ENCODE data around the gene NEU2.
A peak's percentile ranks its signal among the peaks of the same experiment; 100 is the strongest.
"Not testable (repeated sequence)": the region's sequence is repeated elsewhere in the genome, so short reads cannot be mapped to it uniquely, and the experiment has no call there.

The NEU2 gene

DNA sequence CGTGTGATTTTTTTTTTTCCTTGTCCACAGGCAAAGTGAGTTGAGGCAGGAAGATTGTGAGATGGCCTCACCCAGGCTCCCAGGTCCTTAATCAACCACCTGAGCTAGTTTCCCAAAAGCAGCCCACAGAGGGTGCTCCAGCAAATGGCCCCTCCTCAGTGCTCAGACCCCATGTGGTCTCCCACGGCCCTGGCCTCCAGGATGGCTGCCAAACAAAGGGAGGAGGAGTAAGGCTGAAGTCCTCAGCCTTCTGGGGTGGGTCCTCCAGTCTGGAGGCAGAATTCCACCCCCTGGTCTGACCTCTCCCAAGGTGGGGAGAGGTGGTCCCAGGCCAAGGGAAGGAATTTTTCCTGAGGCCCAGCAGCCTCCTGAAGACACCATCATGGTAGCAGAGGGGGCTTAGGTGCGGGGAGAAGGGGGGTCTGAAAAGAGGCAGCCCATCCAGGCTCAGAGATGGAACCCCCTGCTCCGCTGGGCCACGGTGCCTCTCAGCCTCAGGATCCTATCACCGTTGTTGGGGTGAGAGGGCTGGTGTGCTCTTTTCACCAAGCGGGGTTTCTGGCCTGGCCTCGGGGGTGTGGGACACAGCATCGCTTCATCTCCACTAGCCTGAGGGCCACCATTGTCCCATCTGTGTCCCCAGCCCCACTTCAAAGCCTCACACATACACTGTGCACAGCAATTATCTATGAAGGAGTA, 21.8 kb upstream of the NEU2 start:
- DNase-seq = no peak

DNA sequence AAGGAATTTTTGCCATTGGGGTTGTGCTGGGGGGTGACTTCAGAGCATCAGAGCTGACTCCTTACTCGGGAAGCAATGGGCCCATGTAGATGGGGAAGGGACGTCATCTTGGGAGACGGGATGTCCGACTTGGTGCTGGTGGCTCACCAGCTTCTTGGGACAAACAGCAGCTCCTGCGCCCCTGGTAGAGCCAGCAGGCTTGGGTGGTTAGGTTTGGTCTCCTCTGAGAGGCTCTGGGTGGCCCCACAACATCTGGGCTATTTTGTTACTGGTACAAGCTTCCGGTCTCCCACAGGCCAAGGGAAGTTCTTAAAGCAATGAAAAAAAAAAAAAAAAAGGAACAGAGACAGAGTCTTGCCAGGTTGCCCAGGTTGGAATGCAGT, 21.2 kb upstream of the NEU2 start:
- DNase-seq = peak in 1 of 2 experiments; percentile 7

DNA sequence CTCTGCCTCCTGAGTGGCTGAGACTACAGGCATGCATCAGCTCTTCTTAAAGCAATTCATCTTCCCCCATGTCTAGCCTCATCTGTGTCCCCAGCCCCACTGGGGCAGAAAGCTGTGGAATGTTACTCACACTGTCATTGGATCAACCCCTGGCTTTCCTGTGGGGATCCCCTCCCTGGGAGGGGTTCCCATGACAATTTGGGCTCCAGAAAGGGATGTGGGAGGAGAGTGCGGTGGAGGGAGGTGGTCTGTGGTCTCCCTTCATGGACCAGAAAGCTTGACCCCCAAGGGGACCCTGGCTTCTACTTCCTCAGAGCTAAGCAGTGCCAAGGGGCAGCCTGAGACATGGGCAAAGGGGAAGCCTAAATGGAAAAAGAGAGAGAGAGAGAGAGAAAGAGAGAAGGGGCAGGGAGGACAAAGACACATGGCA, 20.8 kb upstream of the NEU2 start:
- peak in 1 of 2 experiments; percentile 3 for DNase-seq

DNA sequence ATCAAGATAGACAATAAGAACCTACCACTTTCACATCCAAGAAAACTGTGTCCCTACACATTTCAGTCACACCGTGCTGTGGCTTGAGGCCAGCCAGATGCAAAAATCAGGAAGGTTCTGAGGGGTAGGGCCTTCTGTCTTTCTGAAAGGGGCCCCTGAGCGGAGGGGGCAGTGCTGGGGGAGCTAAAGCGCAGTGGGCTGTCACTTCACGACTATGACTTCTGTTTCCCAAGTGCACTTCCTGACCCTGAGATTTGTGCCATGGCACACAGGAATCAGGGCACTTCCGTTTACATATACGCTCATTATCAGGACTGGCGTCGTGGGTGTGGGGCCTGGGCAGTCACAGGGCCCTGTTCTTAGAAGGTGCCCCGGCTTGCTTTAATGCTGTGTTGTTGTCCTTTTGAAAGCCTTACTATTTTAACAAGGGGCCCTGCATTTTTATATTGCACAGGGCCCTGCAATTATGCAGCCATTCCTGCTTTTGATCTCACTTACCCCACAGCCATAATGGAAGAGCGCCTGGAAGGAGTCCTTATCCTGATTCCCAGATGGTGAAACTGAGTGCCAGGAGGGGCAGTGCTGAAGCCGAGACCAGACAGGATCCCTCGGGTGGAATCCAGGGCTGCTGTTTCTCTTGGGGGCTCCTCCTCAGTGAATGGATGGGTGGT, 20.0 kb upstream of the NEU2 start:
- peak in 1 of 2 experiments; percentile 6 for DNase-seq

DNA sequence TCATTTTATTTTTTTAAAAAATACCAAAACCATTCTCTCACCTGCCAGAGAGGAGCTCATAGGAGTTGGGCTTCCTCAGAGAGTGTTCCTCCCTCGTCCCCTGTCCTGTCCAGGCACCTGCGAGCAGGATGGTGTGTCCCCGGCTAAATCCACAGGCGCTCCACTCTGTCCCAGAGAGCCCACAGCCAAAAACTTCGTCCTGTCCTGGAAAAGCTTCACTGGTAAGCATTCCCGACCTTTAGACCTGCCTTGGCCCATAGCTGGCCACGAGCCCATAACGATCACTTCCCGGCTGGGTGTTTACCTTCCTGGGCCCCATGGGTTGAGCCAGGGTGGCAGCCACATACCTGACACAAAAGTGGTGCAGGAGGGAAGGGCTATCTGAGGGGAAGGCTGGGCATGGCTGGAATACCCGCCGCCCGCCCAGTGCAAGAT, 19.4 kb upstream of the NEU2 start, which contains the start of gene NGEF:
Gene NGEF (minus strand): TSS at position 230 of the 435 bp plus-strand sequence. CDS start 38,366 bp downstream, outside the sequence.
- peak in 1 of 2 experiments; percentile 10 for DNase-seq

DNA sequence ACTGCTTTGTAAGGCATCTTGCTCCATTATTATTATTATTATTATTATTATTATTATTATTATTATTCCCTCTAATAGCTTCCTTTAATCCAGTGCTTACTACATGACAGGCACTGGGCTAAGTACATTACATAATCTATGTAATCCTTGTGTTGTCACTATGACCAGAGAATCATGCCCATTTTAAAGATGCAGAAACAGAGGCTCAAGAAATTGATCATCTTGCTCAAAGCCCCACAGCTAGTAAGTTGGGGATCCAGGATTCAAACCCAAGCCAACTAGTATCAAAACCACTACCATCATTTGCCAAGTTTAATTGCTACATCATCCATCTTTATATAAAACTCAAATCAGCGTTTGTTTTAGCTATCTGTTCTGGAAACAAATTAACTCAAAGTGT, 18.8 kb upstream of the NEU2 start:
- DNase-seq = no peak

DNA sequence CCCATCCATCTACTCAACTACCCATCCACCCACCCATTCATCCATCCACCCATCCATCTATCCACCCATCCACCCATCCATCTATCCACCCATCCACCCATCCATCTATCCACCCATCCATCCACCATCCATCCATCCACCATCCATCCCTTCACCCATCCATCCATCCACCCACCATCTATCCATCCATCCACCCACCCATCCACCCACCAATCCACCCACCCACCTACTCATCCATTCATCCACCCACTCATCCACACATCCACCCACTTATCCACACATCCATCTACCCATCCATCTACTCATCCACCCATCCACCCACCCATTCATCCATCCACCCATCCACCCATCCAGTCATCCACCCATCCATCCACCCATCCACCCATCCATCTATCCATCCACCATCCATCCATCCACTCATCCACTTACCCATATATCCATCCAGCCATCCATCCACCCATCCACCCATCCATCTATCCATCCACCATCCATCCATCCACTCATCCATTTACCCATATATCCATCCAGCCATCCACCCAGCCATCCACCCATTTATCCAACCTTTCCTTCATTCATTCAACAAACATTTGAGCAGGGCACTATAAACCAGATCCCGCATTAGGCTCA, 17.3 kb upstream of the NEU2 start:
- DNase-seq = no peak

DNA sequence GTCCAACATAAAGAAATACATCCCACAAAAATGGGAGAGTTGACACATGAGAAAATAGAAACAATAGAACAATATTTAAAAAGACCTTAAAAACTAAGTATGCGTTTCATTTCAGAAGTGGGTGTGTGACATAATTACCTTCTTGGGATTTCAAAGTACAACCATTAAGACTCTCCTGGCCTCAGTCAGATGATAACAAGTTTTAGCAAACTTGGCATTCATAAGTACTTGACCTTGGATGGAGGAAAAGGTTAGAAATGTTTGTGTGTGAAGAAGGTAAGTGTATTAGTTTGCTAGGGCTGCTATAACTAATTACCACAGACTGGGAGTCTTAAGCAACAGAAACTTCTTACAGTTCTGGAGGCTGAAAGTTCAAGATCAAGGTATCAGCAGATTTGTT, 14.5 kb upstream of the NEU2 start:
- DNase-seq = no peak

DNA sequence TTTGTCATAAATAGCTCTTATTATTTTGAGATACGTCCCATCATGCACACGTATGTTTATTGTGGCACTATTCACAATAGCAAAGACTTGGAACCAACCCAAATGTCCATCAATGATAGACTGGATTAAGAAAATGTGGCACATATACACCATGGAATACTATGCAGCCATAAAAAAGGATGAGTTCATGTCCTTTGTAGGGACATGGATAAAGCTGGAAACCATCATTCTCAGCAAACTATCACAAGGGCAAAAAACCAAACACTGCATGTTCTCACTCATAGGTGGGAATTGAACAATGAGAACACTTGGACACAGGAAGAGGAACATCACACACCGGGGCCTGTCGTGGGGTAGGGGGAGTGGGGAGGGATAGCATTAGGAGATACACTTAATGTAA, 12.9 kb upstream of the NEU2 start:
- DNase-seq = not testable (repeated sequence)

DNA sequence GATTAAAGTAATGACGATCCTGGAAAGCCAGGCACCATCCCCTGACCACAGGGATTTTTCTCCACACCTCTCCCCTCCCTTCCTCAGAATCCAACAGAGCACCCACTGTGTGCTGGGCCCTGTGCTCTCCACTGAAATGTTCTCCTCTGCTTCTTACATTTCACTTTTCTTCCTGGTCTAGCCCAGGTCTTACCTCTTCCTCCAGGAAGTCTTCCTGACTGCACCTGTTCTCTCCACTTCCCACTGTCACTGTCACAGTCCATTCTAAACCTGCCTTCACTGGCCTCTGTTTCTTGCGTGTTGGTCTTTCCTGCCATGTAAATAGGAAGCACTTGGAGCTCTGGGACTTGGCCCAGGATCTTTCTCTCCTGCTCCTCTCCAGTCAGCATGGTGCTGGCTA, 12.0 kb upstream of the NEU2 start:
- DNase-seq = no peak

DNA sequence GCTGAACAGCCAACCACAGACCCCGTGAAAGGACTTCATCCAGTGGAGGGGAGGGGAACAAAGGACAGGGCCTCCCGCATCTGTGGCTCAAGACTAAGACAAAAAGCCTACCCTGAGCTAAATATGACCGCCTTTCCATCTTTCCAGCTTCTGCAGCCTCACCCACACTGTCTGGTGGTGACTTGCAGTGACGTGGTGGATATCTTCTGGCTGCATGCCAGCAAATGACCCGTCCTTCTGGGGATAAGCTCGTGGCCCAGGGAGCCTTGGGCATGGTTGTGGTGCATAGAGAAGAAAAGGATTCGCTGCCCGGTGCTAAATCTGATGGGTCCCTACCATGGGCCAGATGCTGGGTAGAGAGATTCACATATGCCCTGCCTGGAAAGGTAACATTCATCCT, 10.7 kb upstream of the NEU2 start:
- DNase-seq = no peak

DNA sequence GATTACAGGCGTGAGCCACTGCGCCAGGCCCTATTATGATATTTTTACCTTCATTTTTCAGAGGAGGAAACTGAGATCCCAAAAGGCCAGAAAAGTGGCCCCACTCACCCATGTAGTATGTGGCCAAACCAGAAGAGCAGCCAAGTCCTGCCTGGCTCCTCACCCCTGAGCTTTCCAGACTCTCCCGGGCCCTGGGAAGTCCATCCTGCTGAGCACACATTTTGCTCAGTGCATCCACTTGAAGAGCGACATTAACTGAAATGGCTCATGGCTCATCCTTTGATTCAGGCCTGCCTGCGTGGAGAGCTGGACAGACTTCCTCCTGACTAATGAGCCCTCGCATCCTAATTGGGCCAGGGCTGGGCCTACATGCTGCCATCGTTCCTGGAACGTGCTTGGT, 9.9 kb upstream of the NEU2 start:
- no peak for DNase-seq

DNA sequence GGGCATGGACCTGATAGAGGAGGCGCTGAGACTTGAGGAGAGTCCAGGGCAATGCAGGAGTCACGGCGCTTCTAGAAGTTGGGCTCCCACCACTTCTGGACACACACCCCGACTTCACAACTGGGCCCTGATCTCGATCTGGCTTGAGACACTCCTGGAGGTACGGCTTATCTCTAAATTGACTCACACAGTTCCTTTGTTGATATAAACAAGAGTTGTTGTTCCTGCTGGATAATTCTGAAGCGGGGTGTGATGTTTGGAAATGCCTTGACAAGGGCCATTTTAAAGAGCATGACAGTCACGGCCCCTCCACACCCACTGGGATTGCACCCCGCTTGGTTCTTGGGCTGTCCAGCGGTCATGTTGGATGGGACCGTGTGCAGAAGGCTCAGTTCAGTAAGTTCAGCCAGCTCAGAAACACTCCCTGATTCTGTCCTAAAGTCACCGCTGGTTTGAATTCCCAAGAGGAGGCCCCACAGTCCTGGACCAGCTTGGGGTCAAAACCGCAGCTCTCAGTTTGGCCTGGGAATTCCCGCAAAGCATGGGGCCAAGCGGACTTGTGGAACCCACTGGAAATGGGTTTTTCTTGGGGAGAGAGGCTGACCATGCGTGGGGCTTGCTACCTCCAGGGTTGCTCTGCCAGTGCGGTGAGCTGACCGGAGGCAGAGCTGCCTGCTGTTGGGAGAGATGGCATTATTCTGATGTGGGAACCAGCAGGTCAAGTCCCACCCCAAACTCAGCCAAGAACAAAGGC, 9.3 kb upstream of the NEU2 start:
- no peak for DNase-seq

DNA sequence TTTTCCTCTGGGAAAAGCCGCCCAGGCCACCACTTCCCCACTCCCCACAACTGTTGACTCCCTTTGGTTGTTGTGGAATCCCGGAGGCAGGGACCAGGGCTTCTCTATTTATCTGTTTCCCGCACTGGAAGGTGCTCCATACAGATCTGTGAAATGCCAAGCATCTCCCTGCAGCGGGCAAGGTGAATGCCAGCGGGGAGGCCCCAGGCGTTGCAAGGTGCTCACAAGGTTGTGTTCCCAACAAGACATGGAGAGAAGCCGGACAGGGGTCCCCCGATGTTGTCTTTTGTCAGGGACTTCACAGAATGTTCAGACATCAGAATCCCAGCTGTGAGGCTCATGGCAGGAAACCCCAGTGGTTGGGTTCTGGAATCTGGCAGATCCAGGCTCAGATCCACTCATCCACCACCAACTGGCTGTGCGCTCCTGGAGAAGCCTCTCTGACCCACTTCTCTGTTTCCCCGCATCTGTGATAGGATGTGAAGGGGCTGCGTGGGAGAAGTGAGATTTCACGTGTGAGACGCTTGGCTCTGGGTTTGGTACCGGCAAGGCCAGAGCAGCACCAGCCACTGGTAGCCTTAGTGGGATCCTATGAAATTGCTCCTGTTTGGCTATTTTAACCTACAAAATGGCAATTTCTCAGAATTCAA, 8.6 kb upstream of the NEU2 start:
- DNase-seq = no peak

DNA sequence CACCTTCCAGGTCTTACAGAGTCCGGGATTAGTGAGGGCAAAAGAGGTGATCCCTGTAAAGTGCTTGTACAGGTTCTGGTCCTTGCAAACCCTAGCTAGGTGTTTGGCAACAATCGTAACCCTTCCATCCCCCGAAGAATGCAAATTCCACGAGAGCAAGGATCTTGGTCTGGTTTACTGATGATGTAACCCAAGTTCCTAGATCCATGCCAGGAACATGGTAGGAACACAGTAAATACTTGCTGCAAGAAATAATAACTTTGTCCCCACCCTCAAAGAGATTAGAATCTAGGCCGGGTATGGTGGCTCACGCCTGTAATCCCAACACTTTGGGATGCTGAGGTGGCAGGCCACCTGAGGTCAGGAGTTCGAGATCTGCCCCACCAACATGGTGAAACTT, 6.8 kb upstream of the NEU2 start:
- no peak for DNase-seq

DNA sequence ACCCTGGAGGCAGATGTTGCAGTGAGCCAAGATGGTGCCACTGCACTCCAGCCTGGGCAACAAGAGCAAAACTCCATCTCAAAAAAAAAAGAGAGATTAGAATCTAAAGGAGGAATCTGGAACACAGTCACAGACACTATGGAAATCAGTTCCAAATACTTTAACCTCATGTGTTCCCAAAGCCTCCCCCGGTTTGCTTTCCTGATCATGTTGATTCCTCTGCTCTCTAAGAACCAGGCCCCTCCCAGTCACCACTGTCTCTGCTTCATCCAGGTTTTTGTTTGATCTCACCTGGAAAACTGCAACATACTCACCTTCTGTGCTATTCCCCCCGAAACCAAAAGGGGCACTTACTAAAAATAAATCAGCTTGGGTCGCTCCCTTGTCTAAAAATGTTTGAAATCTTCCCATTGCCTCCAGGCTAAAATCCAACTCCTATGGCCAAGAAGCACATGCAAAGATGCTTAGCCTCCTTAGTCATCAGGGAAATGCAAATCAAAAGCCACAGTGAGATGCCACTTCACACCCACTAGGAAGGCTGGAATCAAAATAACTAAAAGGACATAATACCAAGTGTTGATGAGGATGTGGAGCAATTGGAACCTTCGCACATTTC, 6.2 kb upstream of the NEU2 start:
- DNase-seq = no peak

DNA sequence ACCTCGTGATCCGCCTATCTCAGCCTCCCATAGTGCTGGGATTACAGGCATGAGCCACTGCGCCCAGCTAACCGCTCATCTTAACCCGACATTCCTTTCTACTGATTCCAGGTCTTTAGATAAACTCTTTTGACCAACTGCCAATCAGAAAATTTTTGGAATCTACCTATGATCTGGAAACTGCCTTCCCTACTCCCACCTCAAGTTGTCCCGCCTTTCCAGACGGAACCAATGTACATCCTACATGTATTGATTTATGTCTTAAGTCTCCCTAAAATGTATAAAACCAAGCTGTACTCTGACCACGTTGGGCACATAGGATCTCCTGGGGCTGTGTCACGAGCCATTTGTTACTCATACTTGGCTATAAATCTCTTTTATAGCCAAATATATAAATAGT, 3.2 kb upstream of the NEU2 start:
- no peak for DNase-seq

DNA sequence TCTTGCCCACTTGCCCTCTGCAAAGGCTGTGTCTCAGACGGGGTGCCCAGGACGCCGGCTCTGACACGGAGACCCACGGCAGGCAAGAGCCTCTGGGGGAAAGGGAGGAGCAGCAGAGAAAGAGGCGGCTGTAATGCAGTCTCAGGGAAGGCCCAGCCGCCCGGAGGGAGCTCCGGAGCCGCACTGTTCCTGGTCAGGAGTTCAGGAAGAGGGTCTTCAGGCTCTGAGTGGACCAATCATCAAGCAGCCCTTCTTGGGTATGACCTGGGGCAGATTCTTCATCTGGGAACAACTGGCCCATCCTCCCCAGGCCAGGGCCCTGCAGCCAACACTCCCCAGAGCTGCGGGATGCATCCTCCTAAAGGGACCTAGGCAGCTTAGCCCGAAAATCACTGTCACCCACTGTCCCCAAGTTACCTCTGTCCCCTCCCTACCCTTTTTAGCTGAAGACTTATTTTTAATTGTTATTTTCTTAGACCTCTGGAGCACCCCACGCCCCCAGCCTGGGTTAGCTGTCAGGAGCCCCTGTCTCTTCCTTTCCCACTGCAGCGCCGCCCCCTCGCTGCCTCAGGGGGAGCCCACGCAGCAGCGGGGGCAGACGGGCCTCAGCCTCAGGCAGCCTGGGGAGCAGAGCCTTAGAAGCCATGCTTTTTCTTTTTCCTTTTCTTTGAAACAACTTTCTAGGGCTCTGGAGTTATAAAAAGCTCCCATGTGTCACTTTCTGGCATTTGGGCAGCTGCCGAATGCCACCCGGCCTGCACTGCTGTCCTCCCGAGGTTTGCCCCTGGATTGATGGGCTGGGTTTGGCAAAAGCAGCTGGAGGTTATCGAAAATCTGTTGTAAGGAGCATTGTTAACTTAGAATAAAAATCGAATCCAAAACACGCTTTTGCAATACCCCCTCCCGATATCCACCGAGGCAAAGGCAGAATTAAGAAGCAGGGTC, 644 bp upstream of the NEU2 start:
- DNase-seq = no peak

DNA sequence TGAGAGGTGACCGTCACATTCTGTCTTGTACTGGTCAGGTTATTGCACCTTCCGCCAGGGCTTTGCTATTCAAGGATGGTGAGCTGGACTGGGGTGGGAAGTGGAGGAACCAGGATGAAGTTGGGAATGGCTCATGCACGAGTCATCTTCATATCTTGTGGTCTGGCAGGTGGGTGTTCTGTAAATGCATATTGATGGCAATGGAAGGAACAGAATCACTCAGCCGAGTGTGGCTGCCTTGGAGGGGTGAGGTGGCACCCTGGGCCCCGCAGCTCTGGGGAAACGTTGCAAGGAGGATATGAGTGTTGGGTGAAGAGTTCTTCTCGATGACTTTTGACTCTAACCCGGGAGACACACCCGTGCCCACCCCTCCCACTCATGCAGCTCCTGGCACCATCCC, 1.2 kb downstream of the NEU2 start:
- DNase-seq = peak; percentile 34 to 53

DNA sequence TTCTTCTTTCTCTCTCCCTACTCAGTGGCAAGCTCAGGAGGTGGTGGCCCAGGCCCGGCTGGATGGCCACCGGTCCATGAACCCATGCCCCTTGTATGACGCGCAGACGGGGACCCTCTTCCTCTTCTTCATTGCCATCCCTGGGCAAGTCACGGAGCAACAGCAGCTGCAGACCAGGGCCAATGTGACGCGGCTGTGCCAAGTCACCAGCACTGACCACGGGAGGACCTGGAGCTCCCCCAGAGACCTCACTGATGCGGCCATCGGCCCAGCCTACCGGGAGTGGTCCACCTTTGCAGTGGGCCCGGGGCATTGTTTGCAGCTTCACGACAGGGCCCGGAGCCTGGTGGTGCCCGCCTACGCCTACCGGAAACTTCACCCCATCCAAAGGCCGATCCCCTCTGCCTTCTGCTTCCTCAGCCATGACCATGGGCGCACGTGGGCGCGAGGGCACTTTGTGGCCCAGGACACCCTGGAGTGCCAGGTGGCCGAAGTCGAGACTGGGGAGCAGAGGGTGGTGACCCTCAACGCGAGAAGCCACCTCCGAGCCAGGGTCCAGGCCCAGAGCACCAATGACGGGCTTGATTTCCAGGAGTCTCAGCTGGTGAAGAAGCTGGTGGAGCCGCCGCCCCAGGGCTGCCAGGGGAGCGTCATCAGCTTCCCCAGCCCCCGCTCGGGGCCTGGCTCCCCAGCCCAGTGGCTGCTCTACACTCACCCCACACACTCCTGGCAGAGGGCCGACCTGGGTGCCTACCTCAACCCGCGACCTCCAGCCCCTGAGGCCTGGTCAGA, 1.8 kb downstream of the NEU2 start:
- no peak for DNase-seq

All from activated T-cell treated with anti-CD3 and anti-CD28 coated beads, Interleukin-2, amount 50 U/mL, for 48 hours (primary cell).